ENCODE data around the gene SNTG2.

GRCh38 chr2:1251520-1251919, 300.9 kb downstream of the SNTG2 start:
- TF ChIP-seq CTCF (IDR thresholded peaks at IDR 0.05) (no peak), POLR2A (IDR thresholded peaks at IDR 0.05) (no peak)

All from esophagus squamous epithelium (tissue), 4 donors.